Dedifferentiated amniotic fluid mesenchymal stem cell (primary cell): Measurements from ENCODE around the gene PALLD.
"Not testable (repeated sequence)": the region's sequence is repeated elsewhere in the genome, so short reads cannot be mapped to it uniquely, and the experiment has no call there.

Experiments used
- DNase-seq: peaks from one replicate; pipeline ENCODE4 v3.0.0-alpha.2; 2016; ENCODE audit errors: extremely low spot score

PALLD gene

DNA sequence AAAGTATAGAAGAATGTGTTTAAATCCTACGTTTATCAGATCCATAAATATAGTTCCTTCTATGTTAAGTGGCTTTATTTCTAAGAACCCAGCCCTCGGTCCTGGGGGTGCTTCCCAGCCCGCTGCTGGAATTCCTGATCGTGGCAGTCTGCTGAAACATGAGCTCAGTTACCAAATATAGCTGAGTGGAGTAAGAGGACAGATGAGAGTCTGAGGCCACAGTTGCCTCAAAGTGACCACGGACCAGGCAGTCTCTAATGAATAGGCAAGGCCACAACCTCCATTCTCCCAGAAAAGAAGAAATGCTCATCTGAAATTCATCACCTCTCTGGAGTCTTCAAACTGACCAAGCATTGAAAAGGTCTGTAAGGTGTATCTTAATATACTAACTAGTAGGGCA, at the start of gene PALLD:
Gene PALLD (plus strand): TSS at position 219 of the 400 bp plus-strand sequence.
- DNase-seq = peak; percentile 86

DNA sequence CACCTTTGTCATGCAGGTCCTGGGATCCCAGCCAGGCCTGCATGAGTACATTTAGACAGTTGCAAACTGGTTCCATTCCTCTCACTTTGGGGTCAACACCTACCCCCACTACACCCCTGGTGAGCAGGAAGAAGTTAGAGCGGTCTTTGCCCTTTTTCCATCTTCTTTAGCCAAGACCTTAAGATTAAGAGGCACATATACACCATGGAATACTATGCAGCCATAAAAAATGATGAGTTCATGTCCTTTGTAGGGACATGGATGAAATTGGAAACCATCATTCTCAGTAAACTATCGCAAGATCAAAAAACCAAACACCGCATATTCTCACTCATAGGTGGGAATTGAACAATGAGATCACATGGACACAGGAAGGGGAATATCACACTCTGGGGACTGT, 47.8 kb upstream of the PALLD start:
- not testable (repeated sequence) for DNase-seq

DNA sequence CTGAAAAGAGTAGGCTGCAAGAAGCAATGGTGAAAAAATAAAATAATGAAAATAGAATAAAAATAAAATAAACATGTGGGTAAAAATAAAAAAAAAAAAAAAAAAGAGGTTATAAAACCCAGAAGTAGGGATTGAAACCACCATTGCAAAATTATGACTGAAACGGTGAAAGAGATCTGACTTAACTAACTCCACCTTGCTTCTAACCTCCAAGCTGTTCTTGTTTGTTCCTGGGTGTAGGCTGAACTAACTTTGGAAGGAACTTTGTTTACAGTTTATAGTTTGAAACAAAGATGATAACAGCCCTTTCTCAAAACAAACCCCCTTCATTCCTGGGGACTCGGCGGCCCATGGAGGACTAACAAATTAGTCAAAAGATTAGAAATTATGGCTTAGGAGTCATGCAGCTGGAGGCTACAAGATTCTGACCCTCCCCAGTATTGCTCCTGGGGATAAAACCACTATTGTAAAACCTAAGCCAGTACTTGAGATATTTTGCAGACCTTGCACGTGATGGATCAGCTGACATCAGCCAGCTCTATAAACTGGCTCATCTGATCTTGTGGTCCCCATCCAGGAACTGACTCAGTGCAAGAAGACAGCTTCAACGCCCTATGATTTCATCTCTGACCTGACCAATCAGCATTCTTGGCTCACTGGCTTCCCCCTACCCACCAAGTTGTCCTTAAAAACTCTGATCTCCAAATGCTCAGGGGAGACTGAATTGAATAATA, 47.0 kb upstream of the PALLD start:
- DNase-seq = no peak

DNA sequence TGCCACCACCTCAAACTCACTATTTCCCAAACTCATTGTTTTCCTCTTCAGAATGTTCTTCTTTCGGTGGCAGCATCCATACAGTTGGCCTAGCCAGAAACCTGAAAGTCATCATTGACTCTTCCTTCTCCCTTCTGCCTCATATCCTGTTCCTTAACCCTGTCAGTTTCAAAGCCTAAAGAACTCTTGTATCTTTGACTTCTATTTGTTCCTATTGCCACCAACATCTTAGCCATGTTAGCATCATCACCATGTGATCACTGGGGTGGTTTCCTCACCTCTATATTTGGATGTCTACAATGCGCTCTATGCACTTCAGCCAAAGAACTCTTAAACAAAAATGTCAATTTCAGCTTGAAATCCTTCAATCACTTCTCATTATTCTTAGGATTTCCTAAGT, 45.5 kb upstream of the PALLD start:
- no peak for DNase-seq

DNA sequence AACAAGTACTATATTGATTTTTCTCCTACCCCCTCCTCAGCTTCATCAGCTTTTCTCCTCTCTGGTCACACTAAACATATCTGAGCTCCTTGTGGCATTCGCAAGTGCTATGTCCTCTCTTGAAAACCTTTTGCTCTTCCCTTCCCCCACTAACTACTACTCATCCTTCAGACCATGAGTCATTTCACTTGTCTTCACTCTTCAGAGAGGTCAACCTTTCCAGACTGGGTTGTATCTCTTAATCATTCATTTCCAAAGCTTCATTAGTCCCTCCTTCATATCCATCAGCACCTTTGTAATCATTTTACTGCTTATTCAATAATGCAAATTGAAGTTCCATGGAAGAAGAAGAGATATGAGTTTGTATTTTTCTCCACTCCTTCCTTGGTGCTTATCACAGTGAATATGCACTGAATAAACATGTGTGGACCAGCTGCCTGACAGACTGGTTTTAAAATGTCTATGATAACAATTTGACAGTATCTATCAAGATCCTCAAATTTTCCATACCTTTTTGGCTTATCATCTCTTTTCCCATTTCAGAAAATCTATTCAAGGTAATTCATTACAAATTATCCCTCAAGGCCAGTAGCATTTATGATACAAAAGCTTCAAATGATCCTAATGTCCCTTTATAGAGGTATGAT, 45.0 kb upstream of the PALLD start:
- DNase-seq = no peak

DNA sequence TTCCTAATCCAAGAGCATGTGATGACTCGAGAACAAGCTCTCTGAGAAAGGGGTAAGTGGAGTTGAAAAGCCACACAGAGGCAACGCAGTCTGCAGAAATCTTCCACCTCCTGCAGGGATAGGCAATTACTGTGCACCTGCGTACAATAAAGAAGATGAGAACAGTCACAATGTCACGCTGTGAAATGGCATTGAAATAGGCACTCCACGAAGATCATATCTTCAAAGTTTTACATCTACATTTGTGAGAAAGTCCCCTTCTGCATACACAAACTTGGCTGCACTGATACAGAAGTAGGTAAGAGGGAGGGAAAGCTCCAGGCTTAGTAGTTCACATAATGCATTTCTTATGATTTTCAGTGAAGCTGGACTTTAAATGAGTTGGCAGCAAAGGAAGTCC, 43.7 kb upstream of the PALLD start:
- DNase-seq = no peak

DNA sequence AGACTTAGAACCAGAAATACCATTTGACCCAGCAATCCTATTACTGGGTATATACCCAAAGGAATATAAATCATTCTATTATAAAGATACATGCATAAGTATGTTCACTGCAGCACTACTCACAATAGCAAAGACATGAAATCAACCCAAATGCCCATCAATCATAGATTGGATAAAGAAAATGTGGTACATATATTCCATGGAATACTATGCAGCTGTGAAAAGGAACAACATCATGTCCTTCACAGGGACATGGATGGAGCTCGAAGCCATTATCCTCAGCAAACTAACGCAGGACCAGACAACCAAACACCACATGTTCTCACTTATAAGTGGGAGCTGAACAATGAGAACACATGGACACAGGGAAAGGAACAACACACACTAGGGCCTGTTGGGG, 38.6 kb upstream of the PALLD start:
- DNase-seq = not testable (repeated sequence)

DNA sequence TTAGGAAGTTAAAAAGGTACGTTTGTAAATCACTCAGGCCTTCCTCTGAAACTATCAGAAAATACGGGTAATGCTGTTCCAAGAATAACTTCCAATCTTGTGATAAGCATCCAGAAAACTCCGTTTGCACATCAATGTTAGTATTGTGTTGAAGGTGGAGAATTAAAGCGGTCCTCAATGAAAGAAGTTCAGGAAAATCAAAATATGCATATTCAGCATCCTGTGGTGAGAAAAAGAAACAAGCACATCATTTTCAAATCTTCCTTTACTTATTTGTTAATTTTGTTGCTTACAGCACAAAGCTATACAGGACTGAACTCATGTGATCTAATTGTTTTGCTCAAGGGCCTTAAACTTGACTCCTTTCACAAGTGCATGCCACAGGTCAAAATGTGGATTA, 35.0 kb upstream of the PALLD start:
- no peak for DNase-seq

DNA sequence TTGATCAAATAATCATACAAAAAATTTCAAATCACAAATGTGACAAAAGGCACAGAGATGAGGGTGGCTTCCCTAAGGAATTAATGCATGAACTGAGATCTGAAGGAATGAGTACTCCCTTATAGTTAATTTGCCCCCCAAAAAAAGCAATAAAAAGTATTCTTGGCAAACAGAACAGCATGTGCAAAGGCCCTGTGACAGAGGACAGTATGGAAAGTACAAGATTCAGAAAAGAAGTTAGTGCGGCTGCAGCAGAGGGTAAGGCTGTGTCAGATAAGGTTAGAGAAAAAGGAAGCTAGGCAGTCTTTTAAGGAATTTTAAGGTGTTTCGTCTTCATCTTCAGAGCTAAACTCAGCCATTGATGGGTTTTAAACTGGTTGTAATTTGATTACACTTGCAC, 23.9 kb upstream of the PALLD start:
- DNase-seq = no peak

DNA sequence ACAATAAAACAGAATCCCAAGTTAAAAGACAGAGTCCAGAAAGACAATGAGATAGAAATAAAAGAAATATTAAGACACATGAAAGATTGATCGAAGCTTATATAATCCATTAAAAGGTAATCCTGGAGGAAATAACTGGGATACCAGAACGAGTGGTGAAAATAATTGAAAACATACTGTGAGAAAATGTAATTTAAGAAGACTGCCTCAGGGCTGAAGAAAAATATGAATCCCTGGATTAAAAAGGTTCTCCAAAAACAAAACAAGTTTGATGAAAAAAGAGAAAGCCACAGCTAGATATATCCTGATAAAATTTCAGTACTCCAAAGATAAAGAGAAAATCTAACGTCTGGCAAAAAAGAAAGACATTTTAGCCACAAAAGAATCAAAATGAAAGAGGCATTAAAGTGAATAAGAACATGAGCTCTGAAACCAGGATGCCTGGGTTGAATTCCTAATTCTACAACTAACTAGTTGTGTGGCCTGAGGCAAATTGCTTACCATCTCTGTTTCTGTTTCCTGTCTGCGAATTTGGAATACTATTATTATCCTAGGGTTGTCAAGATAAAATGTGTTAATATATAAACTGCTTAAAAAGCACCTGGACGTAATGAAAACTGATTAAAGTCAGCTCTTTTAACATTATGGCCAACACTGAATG, 22.1 kb upstream of the PALLD start:
- DNase-seq = peak; percentile 45

DNA sequence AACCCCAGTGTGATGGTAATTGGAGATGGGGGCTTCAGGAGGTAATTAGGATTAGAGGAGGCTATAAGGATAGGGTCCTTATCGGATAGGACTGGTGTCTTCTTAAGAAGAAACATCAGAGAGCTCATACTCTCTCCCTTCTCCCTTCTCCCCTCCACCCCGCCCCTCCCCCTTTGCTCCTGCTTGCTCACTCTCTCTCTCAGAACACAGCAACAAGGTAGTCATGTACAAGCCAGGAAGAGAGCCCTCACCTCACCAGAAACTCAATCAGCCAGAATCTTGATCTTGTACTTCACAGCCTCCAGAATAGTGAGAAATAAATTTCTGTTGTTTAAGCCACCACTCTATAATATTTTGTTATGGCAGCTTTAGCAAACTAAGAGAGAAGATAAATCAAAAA, 21.1 kb upstream of the PALLD start:
- no peak for DNase-seq

DNA sequence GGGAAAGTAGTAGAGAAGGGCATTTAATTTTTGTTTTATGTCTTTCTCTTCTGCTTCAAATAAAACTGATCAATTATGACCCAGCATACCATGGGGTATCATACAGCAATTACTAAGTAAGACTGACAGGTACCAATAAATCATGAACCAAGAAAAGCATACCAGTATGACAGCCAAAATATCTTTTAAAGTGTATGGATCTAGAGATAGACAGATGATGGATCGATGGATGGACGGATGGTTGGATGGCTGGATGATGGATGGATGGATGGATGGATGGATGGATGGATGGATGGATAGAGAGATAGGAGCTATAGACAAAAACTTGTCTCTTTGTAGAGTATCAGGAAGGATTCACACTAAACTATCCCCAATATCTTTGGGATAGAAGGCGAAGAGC, 18.0 kb upstream of the PALLD start:
- DNase-seq = no peak

DNA sequence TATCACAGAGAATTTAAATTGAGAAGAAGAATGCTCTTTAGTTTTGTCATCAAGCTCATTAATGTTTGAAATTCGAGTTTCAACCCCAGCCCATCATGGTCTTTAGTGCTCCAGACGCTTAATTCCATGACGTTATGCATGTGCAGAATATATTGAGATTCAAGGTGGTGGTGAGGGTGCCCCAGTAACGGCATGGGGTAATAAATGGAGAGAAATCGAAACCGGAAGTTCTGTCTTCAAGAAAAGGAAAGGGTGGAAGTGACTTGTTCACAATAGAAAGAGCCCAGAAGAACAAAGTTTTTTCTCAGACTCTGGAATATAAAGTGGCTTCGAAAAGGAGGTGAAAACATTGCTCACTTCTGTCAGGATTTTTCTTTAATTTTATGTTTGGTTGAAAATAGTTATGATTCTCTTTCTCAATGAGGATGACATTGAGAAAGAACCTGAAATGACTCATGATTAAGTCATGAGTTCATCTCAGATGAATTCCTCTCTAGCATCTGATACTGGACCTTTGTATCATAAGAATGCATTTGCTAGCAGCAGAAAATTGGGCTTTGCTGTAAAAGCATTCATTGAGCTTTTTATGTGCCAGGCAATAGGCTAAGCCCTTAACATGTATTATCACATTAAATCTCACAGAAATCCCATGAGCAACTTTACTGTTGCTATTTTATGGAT, 15.8 kb upstream of the PALLD start:
- DNase-seq = peak; percentile 75

DNA sequence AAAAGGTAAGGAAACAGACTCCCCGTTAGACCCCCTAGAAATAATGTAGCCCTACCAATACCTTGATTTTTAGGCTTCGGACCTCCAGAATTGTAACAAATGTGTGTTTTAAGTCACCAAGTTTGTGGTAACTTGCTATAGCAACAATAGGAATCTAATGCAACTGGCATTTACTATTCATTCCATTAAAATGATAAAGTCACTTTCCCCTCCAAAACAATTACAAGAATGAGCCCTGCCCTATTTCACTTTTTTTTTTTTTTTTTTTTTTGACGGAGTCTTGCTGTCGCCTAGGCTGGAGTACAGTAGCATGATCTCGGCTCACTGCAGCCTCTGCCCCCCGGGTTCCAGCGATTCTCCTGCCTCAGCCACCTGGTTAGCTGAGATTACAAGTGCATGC, 13.0 kb upstream of the PALLD start:
- DNase-seq = peak; percentile 59

DNA sequence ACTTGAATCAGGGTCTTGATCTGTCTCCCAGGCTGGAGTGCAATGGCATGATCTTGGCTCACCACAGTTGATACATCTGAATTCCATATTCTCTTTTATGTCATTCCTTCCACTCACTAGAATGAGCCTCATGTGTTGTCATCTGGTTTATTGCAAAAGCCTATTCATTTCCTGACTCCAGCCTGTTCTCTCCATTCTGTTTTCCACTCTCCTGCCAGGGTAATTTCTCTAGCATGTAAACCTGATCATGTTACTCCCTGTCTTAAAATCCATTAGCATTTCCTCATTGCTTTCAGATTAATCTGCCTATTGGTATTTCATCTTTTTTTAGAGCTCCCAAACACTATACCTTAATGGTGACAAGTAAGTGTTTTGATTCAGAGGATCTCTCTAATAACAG, 12.2 kb upstream of the PALLD start:
- DNase-seq = peak; percentile 82

DNA sequence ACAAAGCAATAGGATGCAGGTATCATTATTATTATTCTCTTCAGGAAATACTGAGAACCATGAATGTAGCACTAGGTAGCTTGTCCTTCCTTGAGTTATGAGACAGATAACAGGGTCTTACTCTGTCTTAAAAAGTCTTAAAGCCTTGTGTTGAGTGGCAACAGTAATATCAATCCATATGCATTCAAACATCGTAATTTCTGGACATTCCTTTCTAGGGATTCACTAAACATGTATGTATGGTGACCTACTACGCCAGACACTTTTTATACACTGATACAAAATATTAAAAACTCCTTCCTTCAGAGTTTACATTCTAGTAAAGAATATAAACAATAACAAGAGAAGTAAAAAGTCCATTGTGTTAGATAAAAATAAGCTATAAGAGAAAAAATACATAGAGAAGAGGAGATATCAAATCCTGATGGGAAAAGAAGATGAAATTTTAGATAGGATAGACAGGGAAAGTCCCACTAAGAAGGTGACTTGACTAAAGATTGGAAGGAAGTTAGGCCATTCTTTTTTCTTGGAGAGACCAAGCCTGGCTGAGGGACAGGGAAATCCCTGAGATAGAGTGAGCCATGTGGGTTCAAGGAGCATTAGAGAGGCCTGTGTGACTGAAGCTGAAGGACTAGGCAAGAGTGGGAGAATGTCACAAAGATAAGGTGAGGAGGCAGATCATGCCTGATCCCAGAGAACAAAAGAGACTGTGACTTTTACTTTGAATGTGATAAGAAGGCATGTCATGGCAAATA, 11.5 kb upstream of the PALLD start:
- no peak for DNase-seq

DNA sequence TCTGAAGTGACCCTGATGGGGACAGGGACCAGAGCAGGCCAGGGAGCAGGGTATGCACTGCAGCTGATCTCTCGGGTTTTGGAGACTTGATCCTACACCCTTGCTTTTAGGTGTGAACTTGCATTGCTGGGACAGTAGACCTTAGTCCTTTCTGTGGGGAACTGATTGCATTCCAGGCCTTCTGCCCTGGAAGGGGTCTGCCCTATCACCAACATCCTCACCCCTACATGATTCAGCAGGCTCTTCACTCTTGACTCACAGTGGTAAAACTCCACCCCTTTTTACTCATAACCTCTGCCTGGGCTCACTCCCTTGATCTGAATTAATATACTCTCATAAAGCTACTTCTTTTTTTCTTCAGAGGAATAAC, 10.0 kb upstream of the PALLD start:
- no peak for DNase-seq

DNA sequence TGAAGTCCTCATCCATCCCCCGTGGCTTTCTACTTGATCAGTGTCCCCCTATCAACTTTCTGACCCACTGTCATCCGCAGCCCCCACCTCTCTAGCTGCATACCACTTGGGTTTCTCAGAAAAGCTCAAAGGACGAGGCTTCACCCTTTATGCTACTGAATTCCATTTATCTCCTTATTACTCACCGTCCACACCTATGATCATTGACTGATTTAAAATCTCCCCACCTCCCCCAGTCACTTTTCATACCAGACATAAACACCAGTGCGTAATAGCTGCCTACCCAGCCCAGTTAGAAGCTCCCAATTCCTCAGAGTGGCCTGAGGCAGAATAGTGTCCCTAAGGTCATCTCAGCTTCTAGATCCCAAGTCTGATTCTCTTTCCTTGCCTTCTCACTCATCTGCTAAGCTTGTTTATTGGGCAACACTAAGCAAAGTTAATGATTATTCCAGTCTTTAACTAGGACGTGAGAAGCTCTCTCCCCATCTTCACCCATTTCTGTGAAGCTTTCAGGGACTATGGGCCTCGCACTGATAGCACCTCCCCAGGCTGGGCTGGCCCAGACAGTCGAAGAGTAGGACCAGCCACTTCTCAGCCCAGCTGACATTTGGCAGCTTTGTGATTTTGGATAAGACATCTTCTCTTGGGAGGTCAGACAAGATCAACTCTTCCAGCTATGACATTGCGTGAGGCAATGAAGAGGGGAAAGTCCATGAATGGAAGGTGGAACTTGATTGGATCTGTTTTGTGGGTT, 9.4 kb upstream of the PALLD start:
- DNase-seq = no peak

DNA sequence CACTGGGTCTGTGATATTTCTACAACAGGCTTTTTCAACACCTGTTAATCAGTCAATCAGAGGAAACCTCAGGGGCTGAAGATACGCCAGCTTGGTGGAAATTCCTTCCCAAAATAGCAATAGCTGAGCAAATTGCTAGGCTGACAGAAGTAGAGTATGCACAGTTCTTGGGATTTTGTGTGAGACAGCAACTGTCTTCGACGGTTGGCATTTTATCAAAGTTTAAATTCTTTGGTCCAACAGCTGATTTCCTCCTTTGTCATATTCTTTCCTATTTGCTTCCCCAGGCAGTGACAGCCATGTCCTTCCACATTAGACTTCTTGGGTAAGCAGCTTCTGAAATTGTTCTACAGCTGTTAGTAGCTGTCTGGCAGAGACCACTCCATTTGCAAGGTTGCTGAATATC, 8.0 kb upstream of the PALLD start:
- DNase-seq = no peak

DNA sequence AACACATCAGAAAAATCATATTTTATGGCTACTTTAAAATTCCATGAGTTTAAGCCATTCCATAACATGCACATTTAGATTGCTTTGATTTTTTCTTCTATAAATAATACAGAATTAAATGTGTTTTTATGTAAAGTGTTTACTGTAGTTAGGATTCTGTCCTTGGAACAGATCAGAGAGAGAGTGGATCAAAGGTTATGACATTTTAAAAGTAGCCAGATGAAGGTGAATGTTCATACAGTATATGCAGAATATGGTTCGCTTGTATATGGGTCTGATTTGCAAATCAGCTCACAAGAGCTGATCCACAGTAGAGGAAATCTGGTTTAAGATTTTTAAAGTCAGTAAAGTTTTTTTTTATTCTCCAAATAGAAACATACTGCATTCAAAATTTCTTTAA, 7.2 kb upstream of the PALLD start:
- no peak for DNase-seq

DNA sequence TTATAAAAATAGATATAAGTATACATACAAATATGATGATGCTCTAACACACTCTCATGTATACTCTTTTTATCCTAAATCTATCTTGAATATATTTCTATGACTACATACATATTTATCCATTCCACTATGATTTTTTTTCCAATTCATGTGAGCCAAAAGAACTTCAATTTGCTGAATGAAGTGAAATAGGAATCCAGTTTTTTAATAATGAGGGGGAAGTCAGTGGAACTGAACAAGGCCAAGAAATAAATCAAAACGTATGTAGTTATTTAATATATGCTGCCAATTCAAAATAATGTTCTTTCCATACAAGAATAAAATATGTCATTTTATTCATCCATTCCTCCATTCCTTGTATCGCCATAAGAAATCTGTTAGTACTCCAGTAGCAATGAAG, 6.1 kb upstream of the PALLD start:
- no peak for DNase-seq
